22Rv1 (cell line): Measurements from ENCODE around the gene LTN1.

Experiments
- ZFX ChIP-seq: fragments of 450-650 bp; IDR thresholded peaks from 2 replicates; pipeline ENCODE4 v1.6.1; 2017; ENCODE audit warnings: antibody characterized with exemption, borderline replicate concordance
- TF ChIP-seq, protein P1 (sequence below): fragments of 450-650 bp; IDR thresholded peaks from 2 replicates; pipeline ENCODE4 v1.5.1; 2017; ENCODE audit warnings: mild to moderate bottlenecking

GRCh38 chr21:29007135-29007534, 14.5 kb upstream of the LTN1 start:
- TF ChIP-seq, protein P1, sequence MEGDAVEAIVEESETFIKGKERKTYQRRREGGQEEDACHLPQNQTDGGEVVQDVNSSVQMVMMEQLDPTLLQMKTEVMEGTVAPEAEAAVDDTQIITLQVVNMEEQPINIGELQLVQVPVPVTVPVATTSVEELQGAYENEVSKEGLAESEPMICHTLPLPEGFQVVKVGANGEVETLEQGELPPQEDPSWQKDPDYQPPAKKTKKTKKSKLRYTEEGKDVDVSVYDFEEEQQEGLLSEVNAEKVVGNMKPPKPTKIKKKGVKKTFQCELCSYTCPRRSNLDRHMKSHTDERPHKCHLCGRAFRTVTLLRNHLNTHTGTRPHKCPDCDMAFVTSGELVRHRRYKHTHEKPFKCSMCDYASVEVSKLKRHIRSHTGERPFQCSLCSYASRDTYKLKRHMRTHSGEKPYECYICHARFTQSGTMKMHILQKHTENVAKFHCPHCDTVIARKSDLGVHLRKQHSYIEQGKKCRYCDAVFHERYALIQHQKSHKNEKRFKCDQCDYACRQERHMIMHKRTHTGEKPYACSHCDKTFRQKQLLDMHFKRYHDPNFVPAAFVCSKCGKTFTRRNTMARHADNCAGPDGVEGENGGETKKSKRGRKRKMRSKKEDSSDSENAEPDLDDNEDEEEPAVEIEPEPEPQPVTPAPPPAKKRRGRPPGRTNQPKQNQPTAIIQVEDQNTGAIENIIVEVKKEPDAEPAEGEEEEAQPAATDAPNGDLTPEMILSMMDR, result no peak
- no peak for TF ChIP-seq ZFX
